CD4-positive, CD25-positive, alpha-beta regulatory T cell (primary cell): ENCODE data around the gene NOP10. TPM values are rescaled to one million over a fixed set of nuclear protein-coding genes. Genes with fewer than 3 reads are reported as not detected.

ENCODE experiments used
- ATAC-seq, 2 donors: fragments of 150-1000 bp; cut with Tn5 transposase; one replicate each; pipeline ENCODE4 v1.10.0; 2021; ENCODE audit warnings: low read depth in 2 of 2, moderate number of reproducible peaks in 2 of 2, moderate library complexity in 1 of 2
- DNase-seq, 3 donors: peaks; one replicate each; pipeline versions ENCODE4 v3.0.0 to v3.0.0-alpha.2; 2012 to 2022; ENCODE audit warnings: mixed read lengths in 1 of 3
- H3K27ac ChIP-seq: one replicate; pipeline ENCODE4 v1.7.0; 2013; ENCODE audit warnings: mild to moderate bottlenecking, low read length; ENCODE audit not compliant: insufficient read depth, poor library complexity, severe bottlenecking
- H3K27me3 ChIP-seq: one replicate; pipeline ENCODE4 v1.7.0; 2013; ENCODE audit warnings: low read length; ENCODE audit not compliant: control insufficient read depth, insufficient read depth
- H3K36me3 ChIP-seq: one replicate; pipeline ENCODE4 v1.7.0; 2013; ENCODE audit warnings: mild to moderate bottlenecking, low read length, moderate library complexity; ENCODE audit not compliant: control insufficient read depth, insufficient read depth
- H3K4me1 ChIP-seq: 2 replicates; pipeline ENCODE4 v1.7.0; 2013; ENCODE audit warnings: mild to moderate bottlenecking, low read length; ENCODE audit not compliant: insufficient read depth, control insufficient read depth, poor library complexity, severe bottlenecking
- H3K4me3 ChIP-seq: one replicate; pipeline ENCODE4 v1.7.0; 2013; ENCODE audit warnings: low read depth, mild to moderate bottlenecking, low read length, moderate library complexity
- H3K9me3 ChIP-seq, 2 experiments: 1 replicate in 1 of 2; 2 replicates in 1 of 2; pipeline ENCODE4 v1.7.0; 2013; ENCODE audit warnings: low read length in 2 of 2, mild to moderate bottlenecking in 1 of 2, moderate library complexity in 1 of 2; ENCODE audit not compliant: control insufficient read depth in 2 of 2
- H3K27ac Mint-ChIP-seq, 3 donors: one replicate each; pipeline ENCODE4 v1.8.0; 2020 to 2022; ENCODE audit warnings: mild to moderate bottlenecking in 3 of 3, mixed read lengths in 3 of 3, moderate library complexity in 2 of 3
- H3K27me3 Mint-ChIP-seq: one replicate; pipeline ENCODE4 v1.8.0; 2022; ENCODE audit warnings: mild to moderate bottlenecking, mixed read lengths
- H3K36me3 Mint-ChIP-seq: one replicate; pipeline ENCODE4 v1.8.0; 2020; ENCODE audit warnings: mixed read lengths
- H3K4me1 Mint-ChIP-seq, 4 donors: one replicate each; pipeline ENCODE4 v1.8.0; 2020 to 2022; ENCODE audit warnings: mixed read lengths in 4 of 4, mild to moderate bottlenecking in 1 of 4
- H3K4me3 Mint-ChIP-seq, 4 donors: one replicate each; pipeline ENCODE4 v1.8.0; 2020 to 2022; ENCODE audit warnings: mild to moderate bottlenecking in 4 of 4, mixed read lengths in 4 of 4, moderate library complexity in 3 of 4
- H3K9me3 Mint-ChIP-seq, 7 donors: one replicate each; pipeline ENCODE4 v1.8.0; 2020 to 2022; ENCODE audit warnings: mixed read lengths in 7 of 7, mild to moderate bottlenecking in 3 of 7, moderate library complexity in 2 of 7
- polyA plus RNA-seq, 4 donors: library from polyadenylated mRNA; unstranded; fragments of 300-500 nt; fragmentation: Illumina TruSeq; gene quantifications; one replicate each; pipeline ENCODE4 v1.2.3, GENCODE V29; 2021
- total RNA-seq: library from RNA; stranded (reverse); gene quantifications from one replicate; pipeline ENCODE4 v1.2.3, GENCODE V29; 2022

Gene NOP10
- total and polyA plus RNA-seq, 5 donors from 2014 or later, result 54.1 to 504 (median 446) TPM

DNA sequence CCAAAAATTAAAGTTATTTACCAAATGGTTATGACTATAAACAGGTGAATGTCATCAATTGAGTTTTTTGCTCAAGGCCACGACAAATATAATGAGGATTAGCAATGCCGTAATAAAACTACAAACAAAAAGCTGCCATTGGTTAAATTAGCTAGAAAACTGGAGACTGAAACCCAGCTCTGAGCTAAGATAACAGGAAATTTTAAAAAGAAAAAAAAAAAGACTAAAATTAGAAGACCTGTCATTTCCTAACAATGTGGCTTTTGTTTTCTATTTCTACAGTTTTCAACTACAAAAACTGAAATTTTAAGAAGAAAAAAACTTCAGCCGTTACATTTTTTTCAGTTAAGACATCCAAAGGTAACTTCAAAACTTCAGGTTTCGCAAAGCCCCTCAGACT is 15.0 kb downstream of the NOP10 start:
- Histone ChIP-seq H3K27me3 (no peaks in the 10 kb centered on the region), H3K9me3 (no peaks in the 10 kb centered on the region), H3K4me3 (peak overlapping the region; percentile 75), H3K4me1 (peaks cover 94% of the 10 kb centered on the region), H3K36me3 (no peaks in the 10 kb centered on the region), H3K27ac (peak overlapping the region; percentile 87)
- peaks cover 35 to 92% (median 60%) of the 10 kb centered on the region in 4 donors for H3K4me1 Mint-ChIP-seq
- H3K36me3 Mint-ChIP-seq, result peaks cover 6% of the 10 kb centered on the region
- peak overlapping the region; percentile 76 to 92 (median 84) for H3K4me3 Mint-ChIP-seq
- DNase-seq, result peak in 2 of 3 donors; percentile 41 to 69
- H3K9me3 Mint-ChIP-seq, result no peaks in the 10 kb centered on the region
- peak in 1 of 2 donors; percentile 42 for ATAC-seq
- no peaks in the 10 kb centered on the region for H3K27me3 Mint-ChIP-seq
- H3K27ac Mint-ChIP-seq, result peak overlapping the region; percentile 89 to 95 (median 89)

- Mint-ChIP-seq H3K27me3 (no peaks in the 10 kb centered on the region), H3K4me3 (peak overlapping the region in 3 of 4 donors; percentile 39 to 81 (median 57)), H3K36me3 (peaks cover 16% of the 10 kb centered on the region), H3K27ac (peak overlapping the region; percentile 65 to 91 (median 89)), H3K9me3 (no peaks in the 10 kb centered on the region), H3K4me1 (peaks cover 34 to 88% (median 56%) of the 10 kb centered on the region in 4 donors)
- no peak for DNase-seq
- peak overlapping the region; percentile 87 for H3K27ac ChIP-seq
- no peak for ATAC-seq
- H3K9me3 ChIP-seq, result no peaks in the 10 kb centered on the region
- H3K4me1 ChIP-seq, result peaks cover 69% of the 10 kb centered on the region
- peak overlapping the region; percentile 66 for H3K4me3 ChIP-seq
- H3K27me3 ChIP-seq, result no peaks in the 10 kb centered on the region
- H3K36me3 ChIP-seq, result no peaks in the 10 kb centered on the region
Observed at GRCh38 chr15:34325368-34325767, 17.6 kb downstream of the NOP10 start.

DNA sequence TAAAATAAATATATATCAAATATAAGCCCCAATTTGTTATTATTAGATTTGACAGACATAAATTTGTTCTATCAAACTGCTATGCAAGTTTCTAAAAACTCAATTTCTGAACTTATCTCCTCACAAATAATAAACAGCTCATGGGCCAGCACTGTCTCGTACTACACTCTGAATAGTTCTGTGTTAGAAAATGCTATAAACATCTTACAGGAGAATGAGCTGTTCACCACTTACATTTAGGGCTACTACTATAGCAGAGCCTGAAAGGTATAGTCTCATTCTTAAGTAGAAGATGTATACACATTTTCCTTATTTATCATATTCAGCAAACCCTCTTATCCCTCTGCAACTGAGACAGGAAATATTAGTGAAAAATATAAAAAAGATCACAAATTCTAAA is 18.0 kb downstream of the NOP10 start:
- H3K27me3 ChIP-seq, result no peaks in the 10 kb centered on the region
- Mint-ChIP-seq H3K4me3 (peak overlapping the region; percentile 33 to 64 (median 60)), H3K27ac (peak overlapping the region; percentile 20 to 89 (median 65)), H3K9me3 (no peaks in the 10 kb centered on the region), H3K27me3 (no peaks in the 10 kb centered on the region), H3K36me3 (peaks cover 17% of the 10 kb centered on the region), H3K4me1 (peaks cover 33 to 88% (median 56%) of the 10 kb centered on the region in 4 donors)
- no peaks in the 10 kb centered on the region for H3K9me3 ChIP-seq
- peak overlapping the region; percentile 66 for H3K4me3 ChIP-seq
- H3K27ac ChIP-seq, result peak overlapping the region; percentile 87
- peaks cover 65% of the 10 kb centered on the region for H3K4me1 ChIP-seq
- no peaks in the 10 kb centered on the region for H3K36me3 ChIP-seq
- DNase-seq, result no peak
- no peak for ATAC-seq

- Histone ChIP-seq H3K4me3 (no peak overlapping the region), H3K27ac (no peak overlapping the region), H3K9me3 (no peaks in the 10 kb centered on the region), H3K4me1 (peaks cover 59% of the 10 kb centered on the region), H3K36me3 (no peaks in the 10 kb centered on the region), H3K27me3 (no peaks in the 10 kb centered on the region)
- H3K27ac Mint-ChIP-seq, result peak overlapping the region in 2 of 3 donors; percentile 25 to 62
- peak overlapping the region in 3 of 4 donors; percentile 38 to 55 (median 40) for H3K4me3 Mint-ChIP-seq
- H3K36me3 Mint-ChIP-seq, result peaks cover 16% of the 10 kb centered on the region
- ATAC-seq, result no peak
- DNase-seq, result no peak
- H3K27me3 Mint-ChIP-seq, result no peaks in the 10 kb centered on the region
- peaks cover 29 to 87% (median 52%) of the 10 kb centered on the region in 4 donors for H3K4me1 Mint-ChIP-seq
- no peaks in the 10 kb centered on the region for H3K9me3 Mint-ChIP-seq
Observed at GRCh38 chr15:34323217-34323616, 19.7 kb downstream of the NOP10 start.

- peaks cover 52% of the 10 kb centered on the region for H3K4me1 ChIP-seq
- ATAC-seq (peak; percentile 63 to 69), DNase-seq (peak in 2 of 3 donors; percentile 35 to 77)
- H3K4me3 ChIP-seq, result peak overlapping the region; percentile 96
- H3K9me3 ChIP-seq, result no peaks in the 10 kb centered on the region
- peak overlapping the region; percentile 71 for H3K27ac ChIP-seq
- Mint-ChIP-seq H3K27ac (peak overlapping the region; percentile 96 to 100 (median 97)), H3K9me3 (no peaks in the 10 kb centered on the region), H3K4me1 (peaks cover 30 to 83% (median 52%) of the 10 kb centered on the region in 4 donors), H3K4me3 (peak overlapping the region; percentile 93 to 100 (median 99)), H3K27me3 (no peaks in the 10 kb centered on the region), H3K36me3 (peaks cover 36% of the 10 kb centered on the region)
- H3K36me3 ChIP-seq, result peaks cover 10% of the 10 kb centered on the region
- H3K27me3 ChIP-seq, result no peaks in the 10 kb centered on the region
Observed at GRCh38 chr15:34318277-34319079, 24.5 kb downstream of the NOP10 start.

DNA sequence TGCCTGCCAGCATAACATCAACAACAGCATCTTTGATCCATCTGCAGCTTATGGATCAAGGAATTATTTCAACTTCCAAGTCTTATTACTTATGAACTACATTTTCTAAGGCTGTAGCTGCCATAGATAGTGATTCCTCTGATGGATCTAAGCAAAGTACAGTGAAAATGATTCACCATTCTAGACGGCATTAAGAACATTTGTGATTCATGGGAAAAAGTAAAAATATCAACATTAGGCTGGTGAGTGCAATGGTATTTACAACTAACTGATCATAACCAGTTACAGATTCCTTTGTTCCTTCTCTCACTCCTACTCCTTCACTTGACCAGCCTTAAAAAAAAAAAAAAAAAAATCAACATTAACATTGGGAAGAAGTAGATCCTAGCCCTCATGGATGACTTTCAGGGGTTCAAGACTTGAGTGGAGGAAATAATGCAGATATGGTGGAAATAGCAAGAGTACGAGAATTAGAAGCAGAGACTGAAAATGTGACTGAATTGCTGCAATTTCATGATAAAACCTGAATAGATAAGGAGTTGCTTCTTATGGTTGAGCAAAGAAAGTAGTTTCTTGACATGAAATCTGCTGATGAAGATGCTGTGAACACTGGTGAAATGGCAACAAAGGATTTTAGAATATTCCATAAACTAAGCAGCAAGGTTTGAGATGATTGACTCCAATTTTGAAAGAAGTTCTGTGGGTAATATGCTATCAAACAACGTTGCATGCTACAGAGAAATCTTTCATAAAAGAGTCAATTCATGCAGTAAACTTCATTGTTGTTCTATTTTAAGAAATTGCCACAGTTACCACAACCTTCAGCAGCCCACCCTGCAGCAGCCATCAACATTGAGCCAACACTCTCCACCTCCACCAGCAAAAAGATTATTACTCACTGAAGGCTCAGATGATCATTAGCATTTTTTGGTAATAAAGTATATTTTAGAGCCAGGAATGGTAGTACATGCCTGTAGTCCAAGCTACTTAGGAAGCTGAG is 28.1 kb downstream of the NOP10 start:
- H3K36me3 Mint-ChIP-seq, result peaks cover 39% of the 10 kb centered on the region
- peak overlapping the region; percentile 44 to 83 (median 75) for H3K4me3 Mint-ChIP-seq
- peak overlapping the region; percentile 17 to 91 (median 50) for H3K27ac Mint-ChIP-seq
- Histone ChIP-seq H3K4me1 (peaks cover 63% of the 10 kb centered on the region), H3K27me3 (no peaks in the 10 kb centered on the region), H3K4me3 (peak overlapping the region; percentile 96), H3K9me3 (no peaks in the 10 kb centered on the region), H3K27ac (no peak overlapping the region), H3K36me3 (peaks cover 20% of the 10 kb centered on the region)
- peaks cover 31 to 81% (median 60%) of the 10 kb centered on the region in 4 donors for H3K4me1 Mint-ChIP-seq
- DNase-seq, result no peak
- no peaks in the 10 kb centered on the region for H3K9me3 Mint-ChIP-seq
- ATAC-seq, result no peak
- H3K27me3 Mint-ChIP-seq, result no peaks in the 10 kb centered on the region

- peaks cover 44% of the 10 kb centered on the region for H3K36me3 Mint-ChIP-seq
- ATAC-seq, result no peak
- peak overlapping the region in 2 of 3 donors; percentile 6 to 9 for H3K27ac Mint-ChIP-seq
Observed at GRCh38 chr15:34311563-34311962, 31.4 kb downstream of the NOP10 start.

More at GRCh38 chr15:34311563-34311962, 31.4 kb downstream of the NOP10 start:
- DNase-seq, result no peak
- Histone ChIP-seq H3K4me3 (no peak overlapping the region), H3K27ac (no peak overlapping the region), H3K4me1 (peaks cover 48% of the 10 kb centered on the region), H3K27me3 (no peaks in the 10 kb centered on the region), H3K36me3 (peaks cover 35% of the 10 kb centered on the region), H3K9me3 (no peaks in the 10 kb centered on the region)
- Mint-ChIP-seq H3K4me1 (peaks cover 39 to 82% (median 62%) of the 10 kb centered on the region in 4 donors), H3K27me3 (no peaks in the 10 kb centered on the region), H3K4me3 (peak overlapping the region in 2 of 4 donors; percentile 32 to 41), H3K9me3 (no peaks in the 10 kb centered on the region)
